ENCODE data around the gene CLASP2.

- TF ChIP-seq CTCF (IDR thresholded peaks at IDR 0.05) (no peak), POLR2A (IDR thresholded peaks at IDR 0.05) (no peak)
These were observed 7.0 kb downstream of the CLASP2 start for GRCh38 chr3:33711100-33711499.
